Esophagus muscularis mucosa (tissue), 4 donors: ENCODE results near the gene PIK3C2G. TPM values are rescaled to one million over a fixed set of nuclear protein-coding genes. Genes with fewer than 3 reads are reported as not detected.

ENCODE experiments used
- DNase-seq: peaks from one replicate; pipeline ENCODE4 v3.0.0-alpha.2; 2017; ENCODE audit errors: extremely low spot score
- H3K27ac ChIP-seq, 4 donors: fragments of 200-600 bp; sonication (generic); replicated peaks in 1 of 4; 1 replicate in 3 of 4; 2 replicates in 1 of 4; pipeline ENCODE4 v1.5.1; 2016 to 2019; ENCODE audit warnings: mild to moderate bottlenecking in 1 of 4
- H3K27me3 ChIP-seq, 4 donors: fragments of 200-600 bp; sonication (generic); one replicate each; pipeline versions ENCODE4 v1.5.1 to v1.6.0; 2016 to 2019
- H3K36me3 ChIP-seq, 4 donors: fragments of 200-600 bp; sonication (generic); one replicate each; pipeline ENCODE4 v1.5.1; 2016 to 2019
- H3K4me1 ChIP-seq, 4 donors: fragments of 200-600 bp; sonication (generic); one replicate each; pipeline ENCODE4 v1.5.1; 2016 to 2019
- H3K4me3 ChIP-seq, 4 donors: fragments of 200-600 bp; sonication (generic); 1 replicate in 2 of 4; 2 replicates in 2 of 4; pipeline ENCODE4 v1.5.1; 2016 to 2019; ENCODE audit warnings: mild to moderate bottlenecking in 4 of 4, moderate library complexity in 1 of 4
- H3K9me3 ChIP-seq, 4 donors: fragments of 200-600 bp; sonication (generic); 1 replicate in 3 of 4; 2 replicates in 1 of 4; pipeline ENCODE4 v1.5.1; 2016 to 2019
- CTCF ChIP-seq, 3 experiments: fragments of 200-600 bp in 2 of 3; fragments of 450-650 bp in 1 of 3; sonication (generic) in 2 of 3; IDR thresholded peaks; one replicate each; pipeline ENCODE4 v1.5.1; 2017 to 2019; ENCODE audit warnings: antibody characterized with exemption in 3 of 3, mild to moderate bottlenecking in 2 of 3, moderate library complexity in 1 of 3
- EP300 ChIP-seq: sonication (generic); formaldehyde crosslinking; IDR thresholded peaks from one replicate; pipeline ENCODE4 v1.6.1; 2017; ENCODE audit warnings: antibody characterized with exemption
- POLR2A ChIP-seq: fragments of 450-650 bp; IDR thresholded peaks from one replicate; pipeline ENCODE4 v1.6.1; 2017; ENCODE audit warnings: antibody characterized with exemption, moderate library complexity, mild to moderate bottlenecking, low read depth
- POLR2AphosphoS5 ChIP-seq, 2 donors: sonication (generic); formaldehyde crosslinking; IDR thresholded peaks; one replicate each; pipeline ENCODE4 v1.6.1; 2017; ENCODE audit warnings: antibody characterized with exemption in 2 of 2
- WGBS: methylation state at CpG from one replicate; pipeline ENCODE4 v1.1.5; 2018; 5-methylcytosine and 5-hydroxymethylcytosine counted together
- intact Hi-C: fragments of 100-400 bp; cut with DNase I; formaldehyde crosslinking; loops from one replicate; pipeline ENCODE4 v1.15.1; 2023
- total RNA-seq, 4 donors: library from RNA; depleted of rRNA; stranded (reverse); fragments of >200 nt; gene quantifications; one replicate each; pipeline versions ENCODE4 v1.1.0 to v1.2.1, GENCODE V29; 2016

PIK3C2G gene
- total RNA-seq, 4 donors from 2014 or later = 0.06 to 1.2 (median 0.61) TPM

- H3K36me3 ChIP-seq = no peaks in the 10 kb centered on the region
- intact Hi-C loops = loop anchor here (10.0 kb wide), 1 partner anchor 80 kb away; no protein-coding TSS in a partner anchor
- no peak for DNase-seq
- H3K9me3 ChIP-seq = no peaks in the 10 kb centered on the region
- no peak overlapping the region for H3K4me3 ChIP-seq
- no peak overlapping the region for H3K27ac ChIP-seq
- no peaks in the 10 kb centered on the region for H3K27me3 ChIP-seq
- peak; percentile 36 to 41 (median 38) for TF ChIP-seq CTCF (IDR thresholded peaks at IDR 0.05)
- no peak for TF ChIP-seq EP300
- no peaks in the 10 kb centered on the region for H3K4me1 ChIP-seq
These were observed 36.6 kb upstream of the PIK3C2G start for GRCh38 chr12:18224745-18225144.

GRCh38 chr12:18239526-18239925, 21.8 kb upstream of the PIK3C2G start:
- TF ChIP-seq CTCF (IDR thresholded peaks at IDR 0.05) (no peak), EP300 (no peak), POLR2A (no peak), POLR2AphosphoS5 (IDR thresholded peaks at IDR 0.05) (no peak)
- H3K4me3 ChIP-seq = no peak overlapping the region
- 81% methylated on average over 1 of the region's 1 CpG for WGBS
- no peak overlapping the region for H3K27ac ChIP-seq
- no peak for DNase-seq
- no peaks in the 10 kb centered on the region for H3K4me1 ChIP-seq
- H3K36me3 ChIP-seq = no peaks in the 10 kb centered on the region
- peaks cover 0 to 8% (median 6%) of the 10 kb centered on the region in 4 donors for H3K9me3 ChIP-seq
- intact Hi-C loops = no loop called here
- no peaks in the 10 kb centered on the region for H3K27me3 ChIP-seq

GRCh38 chr12:18242380-18243089, 18.8 kb upstream of the PIK3C2G start:
- Histone ChIP-seq H3K27me3 (no peaks in the 10 kb centered on the region), H3K4me3 (no peak overlapping the region), H3K27ac (no peak overlapping the region), H3K9me3 (no peaks in the 10 kb centered on the region), H3K36me3 (no peaks in the 10 kb centered on the region), H3K4me1 (no peaks in the 10 kb centered on the region)
- TF ChIP-seq POLR2A (no peak), EP300 (no peak), CTCF (IDR thresholded peaks at IDR 0.05) (no peak), POLR2AphosphoS5 (IDR thresholded peaks at IDR 0.05) (no peak)
- DNase-seq = no peak
- WGBS = 90% methylated on average over 7 of the region's 7 CpGs
- intact Hi-C loops = loop anchor here (10.0 kb wide), 1 partner anchor 1052 kb away; no protein-coding TSS in a partner anchor

- intact Hi-C loops = loop anchor here (10.0 kb wide), 1 partner anchor 1052 kb away; no protein-coding TSS in a partner anchor
- H3K4me1 ChIP-seq = no peaks in the 10 kb centered on the region
These were observed 18.1 kb upstream of the PIK3C2G start for GRCh38 chr12:18243238-18243637.

More at GRCh38 chr12:18243238-18243637, 18.1 kb upstream of the PIK3C2G start:
- DNase-seq = no peak
- H3K9me3 ChIP-seq = no peaks in the 10 kb centered on the region
- no peaks in the 10 kb centered on the region for H3K27me3 ChIP-seq
- TF ChIP-seq CTCF (IDR thresholded peaks at IDR 0.05) (no peak), POLR2A (no peak), EP300 (no peak), POLR2AphosphoS5 (IDR thresholded peaks at IDR 0.05) (no peak)
- H3K27ac ChIP-seq = no peak overlapping the region
- no peaks in the 10 kb centered on the region for H3K36me3 ChIP-seq
- H3K4me3 ChIP-seq = no peak overlapping the region
